HG02678 (cell line): ENCODE results near the gene LRBA.
"Not testable (repeated sequence)": the region's sequence is repeated elsewhere in the genome, so short reads cannot be mapped to it uniquely, and the experiment has no call there.

Source experiments
- ATAC-seq: cut with Tn5 transposase; IDR thresholded peaks from one replicate; pipeline ENCODE4 v1.9.1; 2021; ENCODE audit warnings: mild to moderate bottlenecking, moderate library complexity; ENCODE audit not compliant: unreplicated experiment

Gene LRBA

DNA sequence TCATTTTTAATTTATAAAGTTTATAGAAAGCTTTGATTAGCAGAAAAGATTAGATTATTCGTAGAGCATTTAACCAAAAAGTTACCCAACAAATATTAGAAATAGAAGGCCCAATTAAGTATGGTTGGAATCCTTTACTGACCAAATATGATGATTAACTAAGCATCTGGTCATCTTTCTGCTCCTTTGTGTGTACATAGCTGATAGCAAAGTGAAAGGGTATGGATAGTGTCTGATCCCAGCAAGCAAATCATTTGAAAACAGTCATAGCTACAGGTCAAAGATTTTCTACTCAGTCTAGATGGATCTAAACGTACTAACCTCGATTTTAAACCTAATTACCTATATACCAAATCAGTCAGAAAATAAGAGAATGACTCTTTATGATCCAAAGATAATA, 440.4 kb downstream of the LRBA start:
- ATAC-seq: no peak

GRCh38 chr4:150573534-150573933, 441.6 kb downstream of the LRBA start:
- ATAC-seq: no peak

GRCh38 chr4:150572704-150573504, 442.2 kb downstream of the LRBA start:
- ATAC-seq: no peak

DNA sequence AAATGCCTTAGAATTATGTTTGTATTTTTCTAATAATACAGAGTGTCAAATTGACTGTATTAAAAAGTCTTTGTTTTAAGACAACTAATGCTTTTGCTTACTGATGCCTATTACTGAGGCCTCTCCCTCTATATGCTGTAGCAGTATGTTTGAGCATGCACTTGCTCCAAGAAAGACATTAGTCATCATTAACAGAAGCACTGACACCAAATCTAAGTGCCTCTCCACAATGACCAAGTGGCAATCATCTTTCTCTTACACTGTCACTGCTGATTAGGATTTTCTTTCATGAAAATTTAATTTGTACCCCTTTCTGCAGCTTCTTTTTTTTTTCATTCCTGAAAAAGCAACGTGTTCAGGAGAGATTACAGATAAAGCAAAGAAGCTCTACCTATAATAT, 444.2 kb downstream of the LRBA start:
- no peak for ATAC-seq

DNA sequence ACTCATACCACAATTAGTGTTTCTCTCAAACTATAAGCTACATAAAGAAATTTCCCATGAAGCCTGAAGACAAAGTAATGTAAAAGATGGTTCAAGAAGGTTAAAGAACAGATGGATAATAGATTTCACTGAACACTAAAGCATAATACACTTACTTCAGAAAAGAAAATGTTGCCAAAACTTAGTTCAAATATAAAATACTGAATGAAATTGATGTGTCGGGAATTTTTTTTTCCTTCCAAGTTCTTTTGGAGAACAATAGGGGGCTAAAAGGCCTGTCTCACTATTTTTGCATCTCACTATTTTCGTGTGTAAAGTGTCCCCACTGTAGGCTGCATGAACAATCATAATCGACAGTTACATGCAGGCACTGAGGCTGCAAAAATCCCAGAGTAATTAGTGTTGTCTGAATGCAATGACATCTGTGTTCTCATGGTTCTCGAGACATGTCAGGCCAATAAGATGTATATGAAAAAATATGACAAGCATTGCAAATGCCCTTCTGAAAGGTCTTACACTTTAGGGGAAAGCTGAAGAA, 445.0 kb downstream of the LRBA start:
- ATAC-seq: no peak

DNA sequence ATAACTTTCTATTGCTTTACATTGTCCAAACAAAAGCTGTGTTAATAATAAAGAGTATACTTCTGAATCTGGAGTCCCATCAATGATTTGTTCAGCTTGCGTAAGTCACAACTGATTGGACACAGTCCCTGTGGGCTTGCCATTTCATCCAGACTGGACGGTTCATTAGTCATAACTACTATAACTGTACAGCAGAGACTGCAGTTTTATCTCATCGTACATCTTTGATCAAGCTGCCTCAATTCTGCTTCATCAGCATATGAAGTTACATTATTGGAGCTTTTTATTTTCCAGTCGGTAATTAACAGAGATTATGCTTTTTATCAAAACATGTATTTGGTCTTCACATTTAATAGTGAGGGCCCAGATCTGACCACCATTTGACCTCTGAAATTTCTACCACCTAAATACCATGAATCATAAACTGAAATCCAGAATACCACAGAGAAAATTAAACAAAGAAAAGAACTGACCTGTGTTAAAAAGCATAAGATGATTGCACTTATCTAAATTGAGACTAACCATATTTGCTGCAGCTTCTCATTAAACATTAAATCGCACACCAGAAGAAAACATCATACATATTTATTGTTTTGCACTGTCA, 445.6 kb downstream of the LRBA start:
- ATAC-seq: no peak

- ATAC-seq: no peak
These were observed 448.0 kb downstream of the LRBA start for GRCh38 chr4:150567070-150567469.

GRCh38 chr4:150564967-150565366, 450.1 kb downstream of the LRBA start:
- ATAC-seq: not testable (repeated sequence)

DNA sequence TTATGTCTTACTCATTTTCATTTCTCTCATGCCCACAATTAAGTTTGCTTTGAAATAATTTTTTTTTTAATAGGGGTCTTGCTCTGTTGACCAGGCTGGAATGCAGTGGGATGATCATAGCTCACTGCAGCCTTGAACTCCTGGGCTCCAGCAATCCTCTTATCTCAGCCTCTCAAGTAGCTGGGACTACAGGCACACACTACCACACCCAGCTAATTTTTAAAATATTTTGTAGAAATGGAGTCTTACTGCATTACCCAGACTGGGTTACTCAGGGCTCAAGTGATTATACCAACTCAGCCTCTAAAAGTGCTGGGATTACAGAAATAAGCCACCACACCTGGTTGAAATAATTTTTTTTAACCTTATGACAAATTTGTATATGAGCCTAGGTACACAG, 452.3 kb downstream of the LRBA start:
- no peak for ATAC-seq

- no peak for ATAC-seq
These were observed 452.8 kb downstream of the LRBA start for GRCh38 chr4:150562250-150562649.

GRCh38 chr4:150561143-150561737, 453.8 kb downstream of the LRBA start:
- ATAC-seq: no peak

DNA sequence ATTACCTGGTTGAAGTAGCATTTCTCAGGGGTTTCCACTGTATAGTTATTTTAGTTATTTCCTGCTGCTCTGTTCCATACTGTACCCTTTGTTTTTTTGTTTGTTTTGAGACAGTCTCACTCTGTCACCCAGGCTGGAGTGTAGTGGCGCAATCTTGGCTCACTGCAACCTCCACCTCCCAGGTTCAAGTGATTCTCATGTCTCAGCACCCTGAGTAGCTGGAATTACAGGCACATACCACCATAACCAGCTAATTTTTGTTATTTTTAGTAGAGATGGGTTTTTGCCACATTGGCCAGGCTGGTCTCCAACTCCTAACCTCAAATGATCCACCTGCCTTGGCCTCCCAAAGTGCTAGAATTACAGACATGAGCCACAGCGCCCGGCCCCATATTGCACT, 457.3 kb downstream of the LRBA start:
- ATAC-seq: not testable (repeated sequence)

- ATAC-seq: no peak
These were observed 467.8 kb downstream of the LRBA start for GRCh38 chr4:150547154-150547838.

DNA sequence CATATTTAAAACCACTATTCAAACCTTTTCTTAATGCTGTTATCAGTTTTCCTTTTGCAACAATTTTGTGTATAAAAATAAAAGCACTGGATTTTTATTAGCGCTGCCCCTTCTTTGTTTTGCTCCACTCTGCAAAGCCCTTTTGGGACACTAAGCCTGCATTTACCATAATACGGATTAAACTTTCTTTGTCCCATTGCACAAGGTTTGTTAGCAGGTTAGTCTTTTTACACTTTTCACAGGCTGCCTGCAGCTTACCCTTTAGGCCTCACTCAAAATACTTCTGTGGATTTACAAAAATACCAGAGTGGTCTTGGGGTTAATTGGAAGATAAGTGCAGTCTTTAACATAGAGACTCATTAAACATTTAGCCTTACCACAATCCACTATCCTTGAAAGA, 468.8 kb downstream of the LRBA start:
- ATAC-seq: no peak

GRCh38 chr4:150543042-150543441, 472.0 kb downstream of the LRBA start:
- no peak for ATAC-seq

- ATAC-seq: no peak
These were observed 473.4 kb downstream of the LRBA start for GRCh38 chr4:150541681-150542080.

DNA sequence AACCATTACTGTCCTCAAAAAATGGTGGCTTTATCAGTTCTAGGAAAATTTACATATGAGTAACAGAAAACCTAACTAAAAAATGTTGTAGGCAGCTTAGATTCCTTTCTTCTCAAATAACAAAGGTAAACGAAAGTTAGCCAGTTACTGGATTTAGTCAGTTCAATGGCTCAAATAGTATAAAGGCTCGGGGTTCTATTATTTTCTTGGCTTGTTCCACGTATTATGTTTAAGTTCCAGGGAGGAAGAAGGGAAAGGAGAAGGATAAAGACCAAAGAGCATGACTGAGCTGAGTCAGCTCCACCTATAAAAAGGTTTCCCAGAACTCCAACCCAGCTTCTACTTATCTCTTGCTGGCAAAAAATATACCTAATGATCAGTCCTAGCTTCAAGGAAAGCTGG, 474.1 kb downstream of the LRBA start:
- ATAC-seq: no peak

DNA sequence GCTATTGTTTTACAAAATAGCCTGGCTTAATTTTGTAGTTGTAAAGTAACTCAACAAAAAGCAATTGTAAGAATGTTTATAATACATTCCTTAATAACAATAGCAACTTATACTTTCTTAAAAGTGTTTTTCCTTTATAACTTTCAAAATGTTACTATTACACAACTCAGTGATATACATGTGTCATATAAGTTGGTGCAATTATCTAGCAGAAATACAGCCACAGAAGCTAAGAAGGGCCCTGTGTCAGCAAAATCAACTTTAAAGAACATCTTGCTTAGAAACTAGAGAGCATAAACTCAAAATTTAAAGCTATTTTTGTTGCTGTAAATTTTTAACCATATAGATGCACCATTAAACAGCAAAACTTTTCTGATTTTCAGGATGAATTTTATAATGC, 474.5 kb downstream of the LRBA start:
- no peak for ATAC-seq

DNA sequence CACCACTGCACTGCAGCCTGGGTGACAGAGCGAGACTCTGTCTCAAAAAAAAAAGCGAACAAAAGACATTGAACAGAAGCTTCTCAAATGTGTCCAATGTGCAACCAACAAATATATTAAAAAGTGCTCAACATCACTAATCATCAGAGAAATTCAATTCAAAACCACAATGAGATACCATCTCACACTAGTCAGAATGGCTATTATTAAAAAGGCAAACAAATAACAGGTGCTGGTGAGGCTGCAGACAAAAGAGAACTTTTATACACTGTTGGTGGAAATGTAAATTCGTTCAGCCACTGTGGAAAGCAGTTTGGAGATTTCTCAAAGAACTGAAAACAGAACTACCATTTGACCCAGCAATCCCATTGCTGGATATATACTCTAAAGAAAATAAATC, 477.2 kb downstream of the LRBA start:
- not testable (repeated sequence) for ATAC-seq

DNA sequence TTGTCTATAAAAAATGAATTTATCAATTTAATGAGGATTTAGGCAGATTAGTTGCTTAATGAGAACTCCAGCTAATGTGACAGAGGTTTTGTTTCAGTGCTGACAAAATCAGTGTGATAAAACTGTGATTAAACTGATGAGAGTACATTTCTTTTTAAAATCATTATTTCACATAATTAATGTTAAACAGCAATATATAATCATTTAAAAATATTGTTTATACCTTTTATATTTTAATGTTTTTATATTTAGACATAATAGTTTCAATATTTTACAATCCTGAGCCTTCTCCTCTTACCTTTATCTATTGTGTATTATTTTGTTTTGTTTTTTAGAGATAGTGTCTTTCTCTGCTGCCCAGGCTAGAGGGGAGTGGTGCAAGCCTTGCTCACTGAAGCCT, 480.3 kb downstream of the LRBA start:
- no peak for ATAC-seq

- no peak for ATAC-seq
These were observed 481.4 kb downstream of the LRBA start for GRCh38 chr4:150533673-150534072.
